ENCODE results near the gene CNTNAP2.
"Not testable (repeated sequence)": the region's sequence is repeated elsewhere in the genome, so short reads cannot be mapped to it uniquely, and the experiment has no call there.

DNA sequence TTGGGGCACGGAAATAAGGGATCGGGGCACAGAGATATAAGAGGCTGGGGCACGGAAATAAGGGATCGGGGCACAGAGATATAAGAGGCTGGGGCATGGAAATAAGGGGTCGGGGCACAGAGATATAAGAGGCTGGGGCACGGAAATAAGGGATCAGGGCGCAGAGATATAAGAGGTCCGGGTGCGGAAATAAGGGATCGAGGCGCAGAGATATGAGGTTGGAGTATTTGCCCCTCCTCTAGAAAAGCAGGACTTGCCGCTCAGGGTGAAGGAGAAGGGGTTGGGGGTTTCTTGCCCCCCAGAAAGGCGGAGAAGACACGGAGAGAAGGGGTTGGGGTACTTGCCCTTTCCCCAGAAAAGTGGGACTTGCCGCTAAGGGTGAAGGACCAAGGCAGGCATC is 131.4 kb downstream of the CNTNAP2 start:
- not testable (repeated sequence) for TF ChIP-seq YY1 (IDR thresholded peaks at IDR 0.05; ENCODE audit: insufficient read depth, insufficient read length); SUZ12 (IDR thresholded peaks at IDR 0.05; ENCODE audit: extremely low read depth, insufficient read depth, insufficient read length)
